Mammary epithelial cell (primary cell): Measurements from ENCODE around the gene EFCAB6.

Experiments used
- EZH2 ChIP-seq: IDR thresholded peaks from 2 replicates; pipeline ENCODE4 v1.6.1; 2012; ENCODE audit warnings: low read length, inconsistent platforms, borderline replicate concordance
- TF ChIP-seq, protein P1 (sequence below), 2 donors: IDR thresholded peaks in 1 of 2; conservative IDR thresholded peaks in 1 of 2; 2 replicates each; pipeline ENCODE4 v1.5.1; 2011 to 2012; ENCODE audit warnings: inconsistent platforms in 2 of 2, low read length in 2 of 2, mild to moderate bottlenecking in 2 of 2, control low read depth in 1 of 2, low read depth in 1 of 2; ENCODE audit not compliant: insufficient read depth in 1 of 2; ENCODE audit errors: extremely low read depth in 1 of 2

- TF ChIP-seq, protein P1, sequence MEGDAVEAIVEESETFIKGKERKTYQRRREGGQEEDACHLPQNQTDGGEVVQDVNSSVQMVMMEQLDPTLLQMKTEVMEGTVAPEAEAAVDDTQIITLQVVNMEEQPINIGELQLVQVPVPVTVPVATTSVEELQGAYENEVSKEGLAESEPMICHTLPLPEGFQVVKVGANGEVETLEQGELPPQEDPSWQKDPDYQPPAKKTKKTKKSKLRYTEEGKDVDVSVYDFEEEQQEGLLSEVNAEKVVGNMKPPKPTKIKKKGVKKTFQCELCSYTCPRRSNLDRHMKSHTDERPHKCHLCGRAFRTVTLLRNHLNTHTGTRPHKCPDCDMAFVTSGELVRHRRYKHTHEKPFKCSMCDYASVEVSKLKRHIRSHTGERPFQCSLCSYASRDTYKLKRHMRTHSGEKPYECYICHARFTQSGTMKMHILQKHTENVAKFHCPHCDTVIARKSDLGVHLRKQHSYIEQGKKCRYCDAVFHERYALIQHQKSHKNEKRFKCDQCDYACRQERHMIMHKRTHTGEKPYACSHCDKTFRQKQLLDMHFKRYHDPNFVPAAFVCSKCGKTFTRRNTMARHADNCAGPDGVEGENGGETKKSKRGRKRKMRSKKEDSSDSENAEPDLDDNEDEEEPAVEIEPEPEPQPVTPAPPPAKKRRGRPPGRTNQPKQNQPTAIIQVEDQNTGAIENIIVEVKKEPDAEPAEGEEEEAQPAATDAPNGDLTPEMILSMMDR (conservative IDR thresholded peaks at IDR 0.05 in 1 of 2, IDR thresholded peaks at IDR 0.05 in 1 of 2; ENCODE audit: extremely low read depth in 1 of 2, insufficient read depth in 1 of 2, low read depth in 1 of 2, low read length in 2 of 2), result no peak
- no peak for TF ChIP-seq EZH2
These were observed 176.0 kb downstream of the EFCAB6 start for GRCh38 chr22:43636086-43636485.
